Stomach (tissue), 4 donors: ENCODE data around the gene SESN2.

Experiments
- CTCF ChIP-seq, 7 experiments: fragments of 450-650 bp in 4 of 7; fragments of 200-600 bp in 3 of 7; sonication (generic) in 3 of 7; IDR thresholded peaks; one replicate each; pipeline ENCODE4 v1.5.1; 2016 to 2019; ENCODE audit warnings: antibody characterized with exemption in 7 of 7, control low read depth in 2 of 7, mild to moderate bottlenecking in 1 of 7
- EP300 ChIP-seq: sonication (generic); formaldehyde crosslinking; IDR thresholded peaks from one replicate; pipeline ENCODE4 v1.6.1; 2017; ENCODE audit warnings: antibody characterized with exemption
- POLR2A ChIP-seq, 4 donors: fragments of 450-650 bp; IDR thresholded peaks; one replicate each; pipeline ENCODE4 v1.6.1; 2016; ENCODE audit warnings: antibody characterized with exemption in 4 of 4, control low read depth in 2 of 4, mild to moderate bottlenecking in 1 of 4, moderate library complexity in 1 of 4
- POLR2AphosphoS5 ChIP-seq, 3 donors: sonication (generic); formaldehyde crosslinking; IDR thresholded peaks; one replicate each; pipeline ENCODE4 v1.6.1; 2016; ENCODE audit warnings: antibody characterized with exemption in 3 of 3

GRCh38 chr1:28308750-28309149, 49.4 kb downstream of the SESN2 start:
- TF ChIP-seq EP300 (no peak), POLR2A (IDR thresholded peaks at IDR 0.05) (no peak), POLR2AphosphoS5 (IDR thresholded peaks at IDR 0.05) (no peak), CTCF (IDR thresholded peaks at IDR 0.05) (no peak)
